Measurements from ENCODE around the gene HDAC4.

DNA sequence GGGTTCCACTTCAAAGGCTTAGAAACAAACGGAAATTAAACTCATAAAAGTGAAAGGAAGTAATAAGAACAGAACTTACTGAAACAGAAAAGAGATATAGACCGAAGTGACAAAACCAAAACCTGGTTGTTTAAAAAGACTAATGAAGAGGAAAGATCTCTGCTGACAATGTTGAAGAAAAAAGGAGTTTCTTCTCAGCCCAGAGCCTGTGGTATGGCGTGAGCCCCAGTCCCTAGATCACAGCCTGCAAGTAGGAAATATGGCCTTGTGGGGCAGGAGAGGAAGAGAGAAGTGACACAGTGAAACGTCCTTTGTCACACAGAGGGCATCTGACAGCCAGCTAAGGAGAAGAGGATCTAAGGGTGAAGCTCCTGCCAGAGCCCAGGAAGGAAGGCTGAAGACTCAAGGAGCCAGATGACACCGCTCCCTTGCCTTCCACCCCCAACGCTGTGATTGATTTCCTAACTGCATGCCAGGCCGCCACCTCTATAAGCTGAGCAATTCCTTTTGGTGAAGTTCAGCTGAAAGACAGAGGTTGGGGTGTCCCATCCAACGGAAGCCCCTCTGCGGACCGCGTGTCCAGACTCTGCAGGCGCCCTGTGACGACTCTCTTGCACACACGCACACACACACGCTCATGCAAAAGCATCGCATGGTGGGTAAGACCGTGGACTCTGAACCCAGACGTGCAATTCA is 141.1 kb downstream of the HDAC4 start:
- TF ChIP-seq, protein P1, sequence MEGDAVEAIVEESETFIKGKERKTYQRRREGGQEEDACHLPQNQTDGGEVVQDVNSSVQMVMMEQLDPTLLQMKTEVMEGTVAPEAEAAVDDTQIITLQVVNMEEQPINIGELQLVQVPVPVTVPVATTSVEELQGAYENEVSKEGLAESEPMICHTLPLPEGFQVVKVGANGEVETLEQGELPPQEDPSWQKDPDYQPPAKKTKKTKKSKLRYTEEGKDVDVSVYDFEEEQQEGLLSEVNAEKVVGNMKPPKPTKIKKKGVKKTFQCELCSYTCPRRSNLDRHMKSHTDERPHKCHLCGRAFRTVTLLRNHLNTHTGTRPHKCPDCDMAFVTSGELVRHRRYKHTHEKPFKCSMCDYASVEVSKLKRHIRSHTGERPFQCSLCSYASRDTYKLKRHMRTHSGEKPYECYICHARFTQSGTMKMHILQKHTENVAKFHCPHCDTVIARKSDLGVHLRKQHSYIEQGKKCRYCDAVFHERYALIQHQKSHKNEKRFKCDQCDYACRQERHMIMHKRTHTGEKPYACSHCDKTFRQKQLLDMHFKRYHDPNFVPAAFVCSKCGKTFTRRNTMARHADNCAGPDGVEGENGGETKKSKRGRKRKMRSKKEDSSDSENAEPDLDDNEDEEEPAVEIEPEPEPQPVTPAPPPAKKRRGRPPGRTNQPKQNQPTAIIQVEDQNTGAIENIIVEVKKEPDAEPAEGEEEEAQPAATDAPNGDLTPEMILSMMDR (IDR thresholded peaks at IDR 0.05; ENCODE audit: low read length), result no peak
- TF ChIP-seq EZH2 (IDR thresholded peaks at IDR 0.05; ENCODE audit: borderline replicate concordance, low read length), result no peak
